Neural cell (in vitro differentiated cells): ENCODE data around the gene BIRC2.

Experiments
- CTCF ChIP-seq: fragments of 450-650 bp; IDR thresholded peaks from 2 replicates; pipeline ENCODE4 v1.5.1; 2014; ENCODE audit warnings: antibody characterized with exemption, mild to moderate bottlenecking, moderate library complexity; ENCODE audit not compliant: poor library complexity, severe bottlenecking
- EZH2 ChIP-seq: fragments of 200-600, 300-800 bp; shearing (Covaris generic), sonication (generic); IDR thresholded peaks from 2 replicates; pipeline ENCODE4 v1.6.1; 2014; ENCODE audit warnings: antibody characterized with exemption, low read length, borderline replicate concordance, mild to moderate bottlenecking; ENCODE audit not compliant: insufficient read depth, poor library complexity, severe bottlenecking
- POLR2AphosphoS5 ChIP-seq: IDR thresholded peaks from 2 replicates; pipeline ENCODE4 v1.6.1; 2012
- REST ChIP-seq: IDR thresholded peaks from 2 replicates; pipeline ENCODE4 v1.6.1; 2012; ENCODE audit warnings: borderline replicate concordance
- SMC3 ChIP-seq: fragments of 450-650 bp; conservative IDR thresholded peaks from 2 replicates; pipeline ENCODE4 v1.6.1; 2014; ENCODE audit warnings: antibody characterized with exemption, mild to moderate bottlenecking, moderate library complexity; ENCODE audit not compliant: poor library complexity

- TF ChIP-seq CTCF (no peak), POLR2AphosphoS5 (no peak), EZH2 (no peak), SMC3 (no peak), REST (no peak)
Observed at GRCh38 chr11:102407901-102408300, 60.9 kb downstream of the BIRC2 start.
